T-helper 2 cell treated with Interferon-gamma antibody and Interleukin-4, amounts not matched to agents 100 ng/mL and 5 ng/mL, for 36 hours (primary cell): ENCODE results near the gene TVP23A. TPM values are rescaled to one million over a fixed set of nuclear protein-coding genes. Genes with fewer than 3 reads are reported as not detected.
"Not testable (repeated sequence)": the region's sequence is repeated elsewhere in the genome, so short reads cannot be mapped to it uniquely, and the experiment has no call there.

Source experiments
- intact Hi-C: fragments of 100-400 bp; cut with micrococcal nuclease; formaldehyde crosslinking; loops from one replicate; pipeline ENCODE4 v1.15.1; 2023
- total RNA-seq: library from RNA; stranded (reverse); gene quantifications from 2 replicates; pipeline ENCODE4 v1.2.3, GENCODE V29; 2022

The TVP23A gene
- total RNA-seq, 1 donor from 2014 or later: not detected

DNA sequence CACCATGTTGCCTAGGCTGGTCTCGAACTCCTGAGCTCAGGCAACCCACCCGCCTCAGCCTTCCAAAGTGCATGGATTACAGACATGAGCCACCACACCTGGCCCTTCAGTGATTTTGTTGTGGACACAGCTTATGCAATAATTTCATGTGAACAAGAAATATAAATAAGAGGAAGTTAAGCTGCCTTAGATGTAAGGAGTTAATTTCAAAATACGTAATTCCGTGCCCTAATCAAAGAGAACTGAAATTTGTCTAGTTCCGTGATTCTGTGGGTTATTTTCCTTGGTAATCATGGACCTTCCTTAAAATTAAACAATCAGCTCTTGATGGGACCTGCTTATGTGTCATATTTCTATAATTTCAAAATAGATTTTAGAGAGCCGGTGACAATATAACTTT, 11.9 kb downstream of the TVP23A start:
- intact Hi-C loops: no loop called here

DNA sequence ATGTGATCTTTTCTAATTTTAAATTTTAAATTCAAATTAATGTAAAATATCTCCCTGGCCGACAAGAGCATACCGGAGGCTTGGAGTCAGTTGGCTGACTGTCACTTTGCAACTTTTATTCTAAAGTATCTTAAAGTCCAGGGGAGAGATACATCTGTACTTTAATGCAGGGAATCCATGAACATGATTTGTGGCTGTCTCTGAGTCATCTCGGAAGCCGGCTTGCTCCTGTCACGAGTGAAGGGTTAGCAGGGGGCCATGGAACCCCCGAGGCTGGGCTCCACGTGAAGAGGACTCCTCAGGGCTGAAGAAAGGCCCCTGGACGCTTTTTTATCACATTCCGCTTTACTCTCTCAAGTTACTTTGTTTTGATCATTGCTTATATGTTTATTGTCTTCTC, 13.3 kb downstream of the TVP23A start:
- intact Hi-C loops: no loop called here

DNA sequence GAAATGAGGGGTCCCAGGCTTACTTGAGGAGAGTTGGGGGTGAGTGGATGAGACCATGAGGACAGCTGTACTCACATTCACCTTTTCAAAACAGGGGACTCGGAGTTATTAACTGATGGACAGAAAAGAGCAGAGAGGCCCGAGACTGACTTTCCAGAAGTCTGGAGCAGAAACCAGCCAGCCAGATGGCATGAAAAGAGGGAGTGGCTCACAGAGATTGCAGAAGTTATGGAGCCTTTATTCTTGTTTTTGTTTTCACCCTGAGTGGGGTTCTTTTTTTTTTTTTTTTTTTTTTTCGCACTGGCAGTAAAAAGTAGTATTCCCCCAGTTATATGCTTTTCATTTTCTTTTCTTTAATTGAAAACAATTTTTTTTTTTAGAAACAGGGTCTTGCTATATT, 18.9 kb downstream of the TVP23A start:
- intact Hi-C loops: no loop called here

DNA sequence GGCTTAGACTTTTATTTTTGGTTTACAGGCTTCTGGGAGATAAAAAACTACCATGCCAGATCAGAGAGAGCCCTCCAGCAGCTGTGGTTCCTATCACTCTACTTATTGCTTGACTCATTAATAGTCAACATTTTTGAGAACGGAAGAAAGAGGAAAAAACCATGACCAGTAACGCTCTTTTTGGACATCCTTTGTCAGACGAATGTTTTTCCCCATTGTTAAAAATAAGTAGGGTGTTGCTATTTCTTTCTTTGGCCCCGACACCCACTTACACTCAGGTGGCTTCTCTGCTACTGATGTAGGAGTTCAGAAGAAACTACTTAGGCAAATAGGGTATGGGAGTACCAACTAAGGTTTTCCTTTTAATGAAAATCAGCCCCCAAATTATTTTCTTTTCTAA, 27.5 kb downstream of the TVP23A start:
- intact Hi-C loops: no loop called here

DNA sequence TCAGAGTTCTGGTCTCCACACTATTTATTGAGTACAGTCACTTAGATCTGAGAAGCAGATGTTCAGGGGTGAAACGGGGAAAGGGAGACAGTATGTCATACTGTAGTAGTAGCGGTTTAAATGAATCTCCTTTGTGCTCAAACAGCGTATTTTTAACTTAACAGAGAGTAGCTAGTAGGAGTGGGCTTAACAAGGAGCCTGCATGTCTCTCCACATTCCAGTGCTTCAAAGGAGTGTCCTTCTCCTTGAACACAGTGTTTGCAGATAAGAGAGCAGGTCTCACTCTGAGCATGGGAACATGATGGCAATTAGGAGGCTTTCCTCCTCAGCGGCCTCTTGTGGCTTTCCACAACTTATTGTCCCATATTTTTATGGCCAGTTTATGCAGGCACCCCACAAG, 30.0 kb downstream of the TVP23A start:
- intact Hi-C loops: not testable (repeated sequence)

DNA sequence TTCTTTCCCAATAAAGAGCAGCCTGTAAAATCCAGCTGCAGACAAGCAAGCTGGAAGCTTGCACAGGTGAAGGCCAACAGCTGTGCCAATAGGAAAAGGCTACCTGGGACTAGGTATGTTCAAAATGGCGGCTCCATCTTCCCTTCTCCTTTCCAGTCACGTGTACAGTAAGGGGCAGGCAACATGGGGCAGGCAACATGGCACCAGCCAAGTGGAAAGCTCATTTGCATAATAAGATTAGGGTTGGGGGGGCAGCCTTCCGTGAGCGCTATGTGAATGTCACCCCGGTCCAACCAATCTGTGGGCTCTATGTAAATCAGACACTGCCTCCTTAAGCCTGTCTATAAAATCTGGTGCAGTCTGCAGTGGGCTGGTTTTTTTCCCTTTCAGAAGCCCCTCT, 31.3 kb downstream of the TVP23A start:
- intact Hi-C loops: no loop called here

DNA sequence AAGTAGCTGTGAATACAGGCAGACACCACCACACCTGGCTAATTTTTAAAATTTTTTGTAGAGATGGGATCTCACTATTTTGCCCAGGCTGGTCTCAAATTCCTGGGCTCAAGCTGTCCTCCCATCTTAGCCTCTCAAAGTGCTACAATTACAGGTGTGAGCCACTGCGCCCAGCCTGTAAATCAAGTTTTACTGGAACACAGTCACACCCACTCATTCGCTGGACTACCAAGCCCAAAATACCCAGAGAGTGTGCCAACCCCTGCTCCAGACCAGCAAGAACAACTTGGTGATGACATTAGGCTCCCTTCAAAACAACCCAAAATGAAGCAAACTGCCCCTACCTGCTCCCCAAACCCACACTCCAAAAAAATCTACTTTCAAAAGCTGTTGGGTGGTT, 36.0 kb downstream of the TVP23A start:
- intact Hi-C loops: no loop called here

DNA sequence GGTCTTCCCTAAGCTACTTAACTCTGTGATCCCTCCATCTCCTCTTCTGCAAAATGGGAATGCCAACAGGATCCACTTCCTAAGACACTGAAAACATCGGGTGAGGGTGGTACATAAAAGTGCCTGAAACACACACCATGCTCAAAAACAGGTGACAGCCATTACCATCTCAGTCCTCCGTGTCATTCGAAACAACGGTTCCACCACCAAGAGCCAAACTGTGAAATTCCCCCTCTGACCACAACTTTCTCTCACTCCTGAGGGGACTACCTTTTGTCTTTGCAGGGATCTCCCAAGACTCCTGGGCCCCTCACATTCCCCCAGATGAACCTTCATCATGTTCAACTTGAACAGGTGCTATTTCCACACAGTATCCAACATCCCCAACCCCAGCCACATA, 38.0 kb downstream of the TVP23A start:
- intact Hi-C loops: no loop called here

DNA sequence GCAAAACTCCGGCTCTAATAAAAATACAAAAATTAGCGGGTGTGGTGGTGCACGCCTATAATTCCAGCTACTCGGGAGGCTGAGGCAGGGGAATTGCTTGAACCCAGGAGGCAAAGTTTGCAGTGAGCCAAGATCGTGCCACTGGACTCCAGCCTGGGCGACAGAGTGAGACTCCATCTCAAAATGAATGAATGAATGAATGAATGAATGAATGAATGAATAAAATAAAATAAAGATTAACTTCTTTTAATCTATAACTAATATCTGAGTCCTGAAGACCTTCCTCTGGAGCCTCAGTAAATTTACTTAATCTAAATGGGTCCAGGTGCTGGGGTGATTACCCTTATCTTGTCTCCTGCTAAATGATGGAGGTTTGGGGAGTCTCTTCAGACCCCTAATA, 38.7 kb downstream of the TVP23A start:
- intact Hi-C loops: not testable (repeated sequence)

DNA sequence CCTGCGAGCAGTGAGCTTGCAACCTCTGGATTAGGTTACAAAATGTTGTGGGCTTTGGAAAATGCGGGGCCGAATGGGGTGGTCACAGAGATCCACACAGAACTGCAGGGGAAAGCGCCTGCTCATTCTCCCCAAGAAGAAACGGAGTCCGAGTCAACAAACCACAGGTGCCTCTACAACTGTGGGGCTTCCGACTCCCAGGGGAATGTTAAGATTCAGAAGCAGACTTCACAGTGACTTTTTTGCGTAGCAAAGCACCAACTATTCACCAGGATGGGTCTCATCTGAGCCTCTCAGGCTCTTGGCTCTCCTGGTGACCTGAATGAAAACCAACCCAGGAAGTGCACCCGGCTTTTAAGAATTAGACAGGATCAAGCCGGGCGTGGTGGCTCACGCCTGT, 41.2 kb downstream of the TVP23A start:
- intact Hi-C loops: no loop called here

DNA sequence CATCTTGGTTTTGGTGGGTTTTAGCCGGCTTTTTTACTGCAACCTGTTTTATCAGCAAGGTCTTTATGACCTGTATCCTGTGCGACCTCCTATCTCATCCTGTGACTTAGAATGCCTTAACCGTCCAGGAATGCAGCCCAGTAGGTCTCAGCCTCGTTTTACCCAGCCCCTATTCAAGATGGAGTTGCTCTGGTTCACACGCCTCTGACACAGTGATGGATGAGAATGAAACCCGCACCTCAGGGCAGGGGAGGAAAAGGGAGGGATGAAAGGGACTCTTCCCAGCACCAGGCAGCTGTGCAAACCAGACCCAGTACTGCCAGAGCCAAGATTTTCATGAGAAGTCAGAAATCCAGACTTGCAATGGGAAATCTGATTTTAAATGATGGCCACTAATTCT, 41.7 kb downstream of the TVP23A start:
- intact Hi-C loops: not testable (repeated sequence)

DNA sequence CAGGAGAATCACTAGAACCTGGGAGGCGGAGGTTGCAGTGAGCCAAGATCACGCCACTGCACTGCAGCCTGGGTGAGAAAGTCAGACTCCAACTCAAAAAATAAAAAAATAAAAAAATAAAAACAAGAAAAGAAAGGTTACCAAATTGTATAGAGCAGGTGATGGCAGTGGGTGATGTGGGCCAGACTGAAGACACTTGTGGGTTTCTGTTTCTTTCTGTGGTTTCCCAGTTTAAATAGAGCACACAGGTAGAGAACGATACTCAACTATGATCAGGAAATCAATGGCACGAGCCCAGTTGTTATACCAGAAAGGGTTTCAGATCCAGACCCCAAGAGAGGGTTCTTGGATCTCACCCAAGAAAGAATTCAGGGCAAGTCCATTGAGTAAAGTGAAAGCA, 42.3 kb downstream of the TVP23A start:
- intact Hi-C loops: no loop called here

DNA sequence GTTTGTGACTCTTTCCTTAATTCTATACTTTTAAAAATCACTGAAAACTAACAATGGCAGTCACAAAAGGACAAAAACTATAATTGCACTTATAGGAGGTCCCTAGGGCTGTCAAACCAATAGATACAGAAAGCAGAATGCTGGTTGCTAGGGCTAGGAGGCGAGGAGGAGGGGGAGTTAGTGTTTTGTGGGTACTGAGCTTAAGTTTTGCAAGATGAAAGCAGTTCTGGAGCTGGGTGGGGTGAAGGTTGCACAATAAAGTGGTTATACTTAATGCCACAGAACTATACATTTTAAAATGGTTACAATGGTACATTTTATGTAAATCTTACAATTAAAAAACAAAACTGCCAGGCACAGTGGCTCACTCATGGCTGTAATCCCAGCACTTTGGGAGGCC, 47.7 kb downstream of the TVP23A start:
- intact Hi-C loops: no loop called here

DNA sequence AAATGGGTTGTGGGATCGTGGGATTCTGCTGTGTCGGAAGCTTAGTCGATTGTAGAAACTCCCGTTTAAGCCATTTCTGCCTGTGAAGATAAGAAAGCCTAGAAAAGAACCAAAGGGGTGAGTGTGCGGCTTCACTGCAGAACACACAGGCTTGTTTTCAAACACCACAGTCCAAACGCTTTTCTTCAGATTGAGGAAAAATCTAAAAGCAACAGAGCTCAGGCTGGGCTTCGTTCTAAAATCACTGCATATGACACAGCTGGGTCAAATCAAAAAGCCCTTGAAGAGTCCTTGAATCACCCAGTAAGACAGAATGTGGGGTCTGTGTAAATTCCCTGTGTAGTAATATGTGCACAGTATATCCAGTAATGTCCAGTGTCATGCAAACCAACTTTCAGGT, 49.2 kb downstream of the TVP23A start:
- intact Hi-C loops: no loop called here

DNA sequence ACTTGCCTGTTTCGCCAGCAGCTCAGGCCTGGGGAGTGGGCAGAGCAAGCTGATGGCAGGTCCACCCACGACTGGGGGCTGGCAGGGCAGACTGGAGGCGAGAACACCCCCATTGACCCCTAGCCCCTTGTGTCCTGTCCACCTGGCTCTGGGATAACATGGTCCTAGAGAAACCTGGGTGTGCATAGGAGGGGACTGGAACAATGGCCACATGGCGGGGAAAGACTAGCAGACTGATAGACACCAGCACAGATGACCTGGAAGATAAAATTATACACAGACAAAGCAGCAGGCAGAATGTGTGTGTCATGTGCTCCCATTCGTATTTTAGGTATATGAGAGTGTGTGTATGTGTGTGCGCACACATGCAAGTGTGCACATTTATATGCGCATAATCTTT, 51.5 kb downstream of the TVP23A start:
- intact Hi-C loops: no loop called here

DNA sequence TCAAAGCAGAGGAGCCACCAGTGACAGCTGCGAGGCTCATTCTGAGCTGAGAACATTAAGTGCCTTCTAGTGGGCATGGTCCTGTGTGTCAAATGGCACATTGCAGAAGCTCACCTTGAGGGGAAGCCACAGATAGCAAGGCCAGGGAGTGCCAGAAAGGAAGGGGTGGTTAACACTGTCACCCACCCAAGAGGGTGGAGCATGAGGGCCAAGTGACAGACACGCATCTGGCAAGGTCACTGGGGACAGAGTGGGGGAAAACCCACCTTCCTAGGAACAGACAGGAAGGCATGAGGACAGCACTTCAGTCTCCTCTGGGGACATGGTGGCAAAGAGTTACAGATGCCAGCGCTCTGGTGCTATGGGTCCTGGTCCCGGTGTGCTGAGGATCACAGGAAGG, 52.8 kb downstream of the TVP23A start:
- intact Hi-C loops: no loop called here

DNA sequence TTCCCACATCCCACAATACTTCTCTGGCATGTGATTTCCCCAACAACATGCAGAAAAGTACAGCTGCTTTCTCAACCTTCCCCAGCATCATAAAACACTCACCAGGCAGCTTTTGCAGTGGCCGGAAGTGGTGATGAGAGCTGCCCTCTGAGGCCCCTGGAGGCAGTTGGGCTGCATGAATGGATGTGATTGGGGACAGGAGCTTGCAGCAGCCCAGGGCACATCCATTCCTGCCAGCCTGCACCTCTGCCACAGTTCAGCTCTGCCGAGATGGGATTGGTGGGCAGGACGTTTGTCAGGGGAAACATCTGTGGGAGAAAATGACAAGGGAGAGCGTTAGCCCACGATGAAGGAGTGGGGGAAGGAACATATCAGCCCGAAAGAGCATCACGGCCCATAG, 55.1 kb downstream of the TVP23A start:
- intact Hi-C loops: no loop called here

DNA sequence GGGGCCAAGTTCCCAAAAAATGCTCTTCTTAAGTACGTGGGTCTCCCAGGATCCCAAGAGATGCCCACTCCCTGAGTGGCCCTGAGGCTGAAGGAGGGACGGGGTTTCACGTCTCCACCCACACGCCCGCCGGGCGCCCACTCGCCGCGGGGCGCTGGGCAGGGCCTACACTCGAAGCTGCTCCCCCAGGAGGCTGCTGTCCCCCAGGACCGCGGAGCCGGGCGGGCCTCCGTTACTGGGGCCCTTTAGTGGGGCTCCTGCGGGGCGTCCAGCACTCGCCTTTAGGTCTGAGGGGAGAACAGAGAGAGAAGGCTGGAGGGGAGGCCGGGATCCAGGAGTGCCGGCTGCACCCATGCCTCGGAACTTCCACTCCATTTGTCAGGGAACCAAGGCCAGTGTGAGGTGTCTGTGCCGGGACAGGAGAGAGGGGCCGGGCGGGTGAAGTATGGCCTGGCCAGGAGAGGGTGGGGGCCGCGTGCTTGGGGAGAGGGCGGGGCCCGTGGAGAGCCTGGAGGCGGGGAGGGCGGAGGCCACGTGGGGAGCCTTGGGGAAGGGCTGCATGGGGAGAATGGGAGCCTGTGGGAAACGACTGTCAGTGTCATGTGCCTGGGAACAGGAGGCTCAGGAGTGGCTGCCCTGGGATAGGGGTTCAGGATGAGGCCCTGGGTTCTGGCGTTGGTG, 56.1 kb downstream of the TVP23A start:
- intact Hi-C loops: no loop called here

DNA sequence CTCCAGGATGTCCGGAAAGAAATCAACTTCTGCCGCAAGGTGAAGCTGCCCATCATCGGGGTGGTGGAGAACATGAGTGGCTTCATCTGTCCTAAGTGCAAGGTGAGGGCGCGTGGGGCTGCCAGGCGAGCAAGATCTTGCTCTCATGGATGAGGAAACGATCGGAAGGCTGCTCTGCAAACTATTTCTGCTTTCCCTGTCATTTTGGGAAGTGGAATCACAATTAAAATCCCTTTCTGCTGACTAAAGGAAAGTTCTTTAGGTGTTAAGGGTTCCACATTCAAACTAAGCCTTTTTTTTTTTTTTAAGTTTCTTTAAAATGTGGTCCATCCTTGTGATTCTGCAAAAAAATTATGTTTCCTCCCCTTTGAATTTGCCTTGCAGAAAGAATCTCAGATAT, 57.2 kb downstream of the TVP23A start:
- intact Hi-C loops: no loop called here

DNA sequence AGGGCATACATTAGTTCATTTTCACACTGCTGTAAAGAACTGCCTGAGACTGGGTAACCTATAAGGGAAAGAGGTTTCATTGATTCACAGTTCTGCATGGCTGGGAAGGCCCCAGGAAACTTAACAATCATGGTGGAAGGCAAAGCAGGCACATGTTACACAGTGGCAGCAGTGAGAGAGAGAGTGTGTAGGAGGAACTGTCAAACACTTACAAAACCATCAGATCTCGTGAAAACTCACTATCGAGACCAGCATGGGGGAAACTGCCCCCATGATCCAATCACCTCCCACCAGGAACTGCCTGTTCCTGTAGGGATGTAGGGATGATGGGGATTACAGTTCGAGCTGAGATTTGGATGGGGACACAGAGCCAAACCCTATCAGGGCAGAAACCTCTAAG, 57.7 kb downstream of the TVP23A start:
- intact Hi-C loops: no loop called here

DNA sequence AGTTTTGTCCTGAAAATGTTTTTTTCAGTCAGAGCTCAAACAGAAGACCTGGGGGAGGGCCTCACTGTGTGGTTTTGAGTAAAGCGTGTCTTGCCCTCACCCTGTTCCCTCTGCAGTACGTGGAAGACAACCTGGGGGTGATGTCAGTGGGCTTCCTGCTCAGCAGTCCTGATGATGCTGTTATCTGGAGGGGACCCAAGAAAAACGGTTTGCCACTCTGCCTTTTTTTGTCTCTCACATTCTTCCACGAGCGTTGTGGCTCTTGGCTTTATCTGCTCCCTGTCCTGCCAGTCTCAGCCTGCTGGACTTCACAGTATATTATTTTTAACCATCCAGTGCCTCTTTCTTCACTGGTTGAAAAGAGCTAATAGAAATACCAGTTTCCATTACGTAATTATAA, 62.0 kb downstream of the TVP23A start:
- intact Hi-C loops: no loop called here

DNA sequence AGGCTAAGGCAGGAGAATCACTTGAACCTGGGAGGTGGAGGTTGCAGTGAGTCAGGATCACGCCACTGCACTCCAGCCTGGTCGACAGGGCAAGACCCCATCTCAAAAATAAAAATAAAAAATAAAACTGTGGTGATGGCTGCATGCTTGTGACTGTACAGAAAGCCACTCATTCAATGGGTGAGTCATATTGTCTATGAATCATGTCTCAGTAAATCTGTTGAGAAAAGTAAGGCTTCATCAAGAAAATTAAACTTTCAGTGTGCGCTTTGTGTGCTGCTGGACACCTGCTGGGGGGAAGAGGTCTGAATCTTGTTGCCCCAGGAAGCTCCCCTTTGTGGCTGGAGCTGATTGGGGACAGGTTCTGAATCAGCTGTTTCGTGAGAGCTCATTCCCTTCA, 63.7 kb downstream of the TVP23A start:
- intact Hi-C loops: no loop called here

DNA sequence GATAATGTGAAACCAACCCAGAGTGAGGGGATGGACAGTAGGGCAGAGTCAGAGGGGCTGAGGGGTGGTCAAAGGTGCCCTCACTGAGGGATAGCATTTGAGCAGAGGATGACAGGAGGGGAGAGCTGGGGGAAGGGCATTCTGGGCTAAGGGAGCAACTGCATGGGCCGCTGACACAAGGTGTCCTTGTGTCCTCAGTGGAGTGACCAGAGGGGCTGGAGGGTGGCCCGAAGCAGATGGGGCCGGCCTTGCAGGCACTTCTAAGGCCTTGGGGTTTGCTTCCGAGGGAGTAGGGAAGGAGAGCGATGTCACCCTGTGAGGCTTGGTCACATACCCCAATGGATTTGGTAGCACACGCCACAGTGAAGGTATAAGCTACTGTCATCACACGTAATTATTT, 64.9 kb downstream of the TVP23A start:
- intact Hi-C loops: no loop called here
